Spinal cord (tissue), 10 donors: ENCODE results near the gene PCDH9. TPM values are rescaled to one million over a fixed set of nuclear protein-coding genes. Genes with fewer than 3 reads are reported as not detected.

Source experiments
- DNase-seq, 6 donors: peaks; one replicate each; pipeline versions ENCODE4 v3.0.0 to v3.0.0-alpha.2; 2013 to 2015; ENCODE audit warnings: low spot score in 6 of 6, low read depth in 4 of 6
- H3K27ac ChIP-seq: one replicate; pipeline ENCODE4 v1.5.1; 2013; ENCODE audit warnings: low read depth, low read length, control low read depth
- H3K27me3 ChIP-seq: one replicate; pipeline ENCODE4 v1.6.1; 2013; ENCODE audit warnings: low read length; ENCODE audit not compliant: control insufficient read depth, insufficient read depth
- H3K36me3 ChIP-seq: one replicate; pipeline ENCODE4 v1.6.1; 2013; ENCODE audit warnings: low read length; ENCODE audit not compliant: control insufficient read depth, insufficient read depth
- H3K4me1 ChIP-seq: one replicate; pipeline ENCODE4 v1.6.1; 2013; ENCODE audit warnings: low read length; ENCODE audit not compliant: control insufficient read depth, insufficient read depth
- H3K4me3 ChIP-seq: one replicate; pipeline ENCODE4 v1.5.1; 2013; ENCODE audit warnings: low read depth, low read length, control low read depth
- H3K9me3 ChIP-seq: one replicate; pipeline ENCODE4 v1.6.1; 2013; ENCODE audit warnings: low read length; ENCODE audit not compliant: control insufficient read depth, insufficient read depth
- WGBS: methylation state at CpG from one replicate; pipeline ENCODE4 v1.1.5; 2013; ENCODE audit warnings: missing lambda C conversion rate; ENCODE audit not compliant: insufficient coverage; 5-methylcytosine and 5-hydroxymethylcytosine counted together
- polyA plus RNA-seq, 2 donors: library from polyadenylated mRNA; unstranded; fragments of 120-200 nt; gene quantifications; one replicate each; pipeline ENCODE4 v1.2.1, GENCODE V29; 2013; ENCODE audit not compliant: insufficient read length in 2 of 2
- total RNA-seq, 2 donors: library from RNA; depleted of rRNA in 1 of 2; stranded (reverse); fragments of 120-200 nt in 1 of 2; fragments of >200 nt in 1 of 2; gene quantifications; one replicate each; pipeline versions ENCODE4 v1.2.3 to v1.2.4, GENCODE V29; 2013 to 2014
- donor health status: healthy.

The PCDH9 gene
- total and polyA plus RNA-seq, 4 donors = 37.6 to 180 (median 60.7) TPM

DNA sequence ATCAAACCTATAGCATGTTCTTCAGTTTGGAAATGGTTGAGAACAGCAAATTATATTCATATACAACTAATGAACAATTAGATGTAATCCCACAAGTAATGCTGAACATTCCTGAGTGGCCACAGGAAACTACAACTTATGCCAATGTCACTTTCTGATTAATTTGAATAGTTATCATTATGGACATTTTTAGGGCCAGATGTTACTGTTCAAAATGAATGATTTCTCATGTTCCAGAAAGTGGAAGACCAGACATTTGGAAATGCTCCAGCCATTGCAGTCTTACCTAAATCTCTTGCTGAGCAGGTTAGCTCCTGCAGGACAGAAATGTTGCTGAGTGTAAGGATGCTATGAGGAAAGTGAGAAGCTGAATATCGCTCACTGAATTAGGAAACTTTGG is 819.8 kb downstream of the PCDH9 start:
- H3K9me3 ChIP-seq = no peaks in the 10 kb centered on the region

DNA sequence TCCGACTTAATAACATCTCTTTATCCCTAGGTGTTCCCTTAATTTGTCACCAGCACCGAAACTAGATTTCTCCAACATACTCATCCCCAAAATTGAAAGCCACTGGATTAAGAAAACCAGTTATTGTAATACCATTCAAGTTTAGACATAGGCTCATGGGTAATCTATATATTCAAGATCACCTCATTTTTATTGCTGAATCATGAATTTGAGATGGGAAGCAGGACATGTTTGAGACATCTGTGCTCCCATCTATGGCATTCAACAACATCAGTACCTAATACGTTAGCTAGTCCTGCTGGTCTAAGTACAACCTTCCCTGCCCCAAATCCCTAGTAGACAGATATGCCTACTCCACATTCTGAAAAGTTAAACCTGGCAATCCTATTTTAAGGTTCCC is 820.6 kb downstream of the PCDH9 start:
- 100% methylated on average over 2 of the region's 3 CpGs for WGBS
- Histone ChIP-seq H3K36me3 (no peaks in the 10 kb centered on the region), H3K4me1 (no peaks in the 10 kb centered on the region), H3K4me3 (no peak overlapping the region), H3K9me3 (no peaks in the 10 kb centered on the region), H3K27ac (no peak overlapping the region), H3K27me3 (no peaks in the 10 kb centered on the region)
- DNase-seq = no peak

More for the DNA sequence above, 819.8 kb downstream of the PCDH9 start:
- Histone ChIP-seq H3K27ac (no peak overlapping the region), H3K4me1 (no peaks in the 10 kb centered on the region), H3K36me3 (no peaks in the 10 kb centered on the region), H3K4me3 (no peak overlapping the region), H3K27me3 (no peaks in the 10 kb centered on the region)
- DNase-seq = no peak
- WGBS = no CpG with 5 or more reads among the region's 1 CpG

DNA sequence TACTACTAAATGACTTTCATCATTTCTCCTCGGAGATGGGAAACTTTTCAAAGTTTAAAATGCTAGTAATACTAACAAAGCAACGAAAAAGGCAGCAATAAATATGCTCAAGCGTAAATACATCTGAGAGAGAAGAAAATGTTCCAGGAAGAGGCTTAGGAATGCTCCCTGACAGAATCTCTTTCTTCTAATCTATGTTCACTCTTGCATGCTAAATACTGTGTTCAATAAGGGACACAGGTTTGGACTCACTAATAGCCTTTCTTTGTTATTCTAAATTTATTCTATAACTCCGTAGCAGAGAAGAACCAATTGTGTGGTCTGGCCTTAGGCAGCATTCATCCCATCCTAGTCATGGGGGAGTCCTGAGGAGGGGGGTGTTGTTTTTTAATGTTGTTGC is 823.0 kb downstream of the PCDH9 start:
- Histone ChIP-seq H3K27me3 (no peaks in the 10 kb centered on the region), H3K36me3 (no peaks in the 10 kb centered on the region), H3K4me1 (no peaks in the 10 kb centered on the region), H3K9me3 (no peaks in the 10 kb centered on the region), H3K27ac (peak overlapping the region; percentile 30), H3K4me3 (no peak overlapping the region)
- WGBS = no CpG with 5 or more reads among the region's 4 CpGs
- DNase-seq = peak in 3 of 6 donors; percentile 25 to 73 (median 47)

DNA sequence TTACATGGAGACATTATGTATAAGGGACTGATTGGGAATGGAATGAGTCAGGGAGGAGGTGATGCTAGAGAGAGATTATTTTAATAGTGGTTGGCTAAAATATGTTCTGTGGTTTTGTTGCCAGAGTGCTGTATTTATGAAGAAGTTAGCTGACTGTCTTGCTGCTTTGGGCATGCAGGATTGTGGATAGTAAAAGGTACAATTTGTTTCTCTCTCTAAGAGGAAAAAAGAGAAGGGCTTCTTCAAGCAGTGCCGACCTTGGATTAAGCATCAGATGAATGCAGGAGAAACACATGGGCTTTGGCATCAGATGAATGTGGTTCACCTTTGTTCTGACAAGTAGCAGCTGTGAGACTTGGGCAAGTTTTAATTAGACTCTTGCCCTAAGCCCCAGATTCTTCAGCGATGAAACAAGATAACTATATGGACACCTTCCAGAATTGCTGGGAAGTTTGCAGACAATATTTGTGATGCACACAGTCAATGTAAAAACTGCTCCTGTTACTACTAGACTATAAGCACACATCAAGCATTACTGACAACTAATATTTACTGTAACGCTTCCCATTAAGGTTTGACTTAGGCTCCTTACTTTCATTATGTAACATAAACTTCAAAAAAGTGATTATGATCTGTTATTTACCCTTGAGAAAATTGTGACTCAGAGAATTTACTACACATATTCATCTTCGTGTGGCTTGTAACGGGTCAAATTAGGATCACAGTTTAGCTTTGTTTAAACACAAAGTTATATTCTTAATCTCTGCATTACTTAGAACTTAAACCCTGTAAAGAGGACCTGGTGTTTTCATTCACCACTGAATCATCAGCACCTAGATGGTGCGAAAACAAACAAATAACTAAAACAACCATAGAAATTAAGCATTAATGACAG is 824.0 kb downstream of the PCDH9 start:
- H3K4me1 ChIP-seq = no peaks in the 10 kb centered on the region
- no peak overlapping the region for H3K27ac ChIP-seq
- H3K4me3 ChIP-seq = no peak overlapping the region
- H3K36me3 ChIP-seq = no peaks in the 10 kb centered on the region
- peak in 2 of 6 donors; percentile 45 to 49 for DNase-seq
- H3K9me3 ChIP-seq = no peaks in the 10 kb centered on the region
- no peaks in the 10 kb centered on the region for H3K27me3 ChIP-seq
- 29% methylated on average over 1 of the region's 6 CpGs for WGBS

DNA sequence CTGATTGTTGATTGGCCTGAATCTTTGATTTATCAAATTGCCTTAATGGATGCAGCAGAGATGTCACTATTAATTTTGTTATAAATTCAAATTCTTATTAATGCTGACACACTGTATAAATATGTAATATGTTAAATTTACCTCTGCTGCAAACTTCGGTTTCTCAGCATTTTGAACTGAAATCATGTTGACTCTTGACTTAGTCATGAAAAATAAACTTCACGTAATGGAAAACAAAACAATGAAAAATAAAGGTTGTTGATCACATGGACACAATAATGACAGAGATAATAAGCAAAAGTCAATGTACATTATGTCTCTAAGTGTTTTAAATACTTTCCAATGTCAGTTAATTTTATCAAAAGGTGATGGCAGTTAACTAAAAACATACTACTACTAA is 827.6 kb downstream of the PCDH9 start:
- H3K4me1 ChIP-seq = no peaks in the 10 kb centered on the region
- H3K4me3 ChIP-seq = no peak overlapping the region
- no CpG with 5 or more reads among the region's 2 CpGs for WGBS
- H3K36me3 ChIP-seq = no peaks in the 10 kb centered on the region
- H3K27me3 ChIP-seq = no peaks in the 10 kb centered on the region
- DNase-seq = no peak
- no peak overlapping the region for H3K27ac ChIP-seq
- no peaks in the 10 kb centered on the region for H3K9me3 ChIP-seq

DNA sequence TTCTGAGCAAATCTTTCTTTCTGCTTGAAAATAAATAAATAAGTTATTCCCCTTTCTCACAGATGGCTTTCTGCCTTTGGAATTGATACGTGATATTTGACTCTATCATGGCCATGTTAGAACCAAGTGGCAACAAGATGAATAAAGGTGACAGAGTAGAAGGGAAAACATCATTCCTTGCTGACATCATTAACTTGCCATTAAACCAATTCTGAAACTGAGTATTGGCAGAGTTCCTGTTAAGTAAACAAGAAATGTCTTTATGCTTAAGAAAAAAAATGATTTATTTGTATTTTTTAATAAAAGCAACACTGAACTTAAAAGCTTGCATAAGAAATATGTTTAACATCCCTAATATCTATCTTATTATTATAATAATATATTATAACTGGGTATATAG is 828.1 kb downstream of the PCDH9 start:
- Histone ChIP-seq H3K9me3 (no peaks in the 10 kb centered on the region), H3K4me1 (no peaks in the 10 kb centered on the region), H3K27ac (no peak overlapping the region), H3K4me3 (no peak overlapping the region), H3K27me3 (no peaks in the 10 kb centered on the region), H3K36me3 (no peaks in the 10 kb centered on the region)
- DNase-seq = no peak
- WGBS = no CpG with 5 or more reads among the region's 1 CpG

DNA sequence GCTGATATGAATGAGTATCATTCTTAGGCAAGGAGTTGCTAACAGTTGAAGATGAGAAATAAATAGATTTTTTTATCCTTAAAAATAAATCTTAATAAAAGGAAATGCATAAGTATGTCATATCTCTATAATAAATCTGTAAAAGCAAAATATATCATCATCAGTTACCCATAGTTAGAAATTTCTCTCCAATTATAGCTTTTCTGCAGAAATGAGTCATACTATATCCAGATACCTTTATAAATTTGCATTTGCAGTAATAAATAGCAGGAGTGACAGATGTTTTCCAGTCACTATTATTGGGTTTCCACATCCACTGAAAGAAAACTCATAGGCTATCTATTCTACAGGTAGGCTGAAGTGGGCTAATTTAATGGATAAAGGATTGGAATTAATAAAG is 829.8 kb downstream of the PCDH9 start:
- Histone ChIP-seq H3K27me3 (no peaks in the 10 kb centered on the region), H3K4me3 (no peak overlapping the region), H3K27ac (no peak overlapping the region), H3K4me1 (no peaks in the 10 kb centered on the region), H3K36me3 (no peaks in the 10 kb centered on the region), H3K9me3 (no peaks in the 10 kb centered on the region)
- DNase-seq = no peak

DNA sequence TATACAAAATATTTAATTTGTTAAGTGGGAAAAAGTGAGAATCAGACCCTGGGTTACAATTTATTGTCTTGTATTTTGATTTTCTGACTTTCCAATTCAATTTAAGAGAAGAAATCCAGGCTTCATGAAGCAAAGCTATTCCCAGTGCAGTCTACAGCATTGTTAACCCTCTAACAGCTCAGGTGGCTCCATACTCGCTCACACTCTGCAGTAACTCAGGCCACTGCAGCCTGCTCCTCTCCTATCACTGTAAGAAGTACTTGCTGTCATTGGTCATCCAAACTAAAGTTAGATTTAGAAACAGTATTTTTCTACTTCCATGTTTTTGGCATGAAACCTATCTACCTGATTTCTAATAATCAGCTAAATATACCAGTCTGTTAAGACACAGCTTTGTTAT is 830.3 kb downstream of the PCDH9 start:
- no peaks in the 10 kb centered on the region for H3K9me3 ChIP-seq
- WGBS = no CpG with 5 or more reads among the region's 1 CpG
- H3K27me3 ChIP-seq = no peaks in the 10 kb centered on the region
- no peak overlapping the region for H3K27ac ChIP-seq
- H3K4me1 ChIP-seq = no peaks in the 10 kb centered on the region
- H3K4me3 ChIP-seq = no peak overlapping the region
- no peaks in the 10 kb centered on the region for H3K36me3 ChIP-seq
- no peak for DNase-seq

DNA sequence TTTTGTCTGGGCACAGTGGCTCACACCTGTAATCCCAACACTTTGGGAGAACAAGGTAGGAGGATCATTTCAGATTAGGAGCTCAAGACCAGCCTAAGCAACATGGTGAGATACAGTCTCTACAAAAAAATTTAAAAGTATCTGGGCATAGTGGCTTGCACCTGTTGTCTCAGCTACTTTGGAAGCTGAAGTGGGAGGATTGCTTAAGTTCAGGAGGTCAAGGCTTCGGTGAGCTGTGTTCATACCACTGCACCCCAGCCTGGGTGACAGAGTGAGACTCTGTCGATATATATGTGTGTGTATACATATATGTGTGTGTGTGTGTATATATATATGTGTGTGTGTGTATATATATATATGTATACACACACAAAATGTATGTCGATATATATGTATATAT is 833.0 kb downstream of the PCDH9 start:
- Histone ChIP-seq H3K36me3 (no peaks in the 10 kb centered on the region), H3K27ac (no peak overlapping the region), H3K4me1 (no peaks in the 10 kb centered on the region), H3K4me3 (no peak overlapping the region), H3K9me3 (no peaks in the 10 kb centered on the region), H3K27me3 (no peaks in the 10 kb centered on the region)
- DNase-seq = no peak
- WGBS = no CpG with 5 or more reads among the region's 3 CpGs

DNA sequence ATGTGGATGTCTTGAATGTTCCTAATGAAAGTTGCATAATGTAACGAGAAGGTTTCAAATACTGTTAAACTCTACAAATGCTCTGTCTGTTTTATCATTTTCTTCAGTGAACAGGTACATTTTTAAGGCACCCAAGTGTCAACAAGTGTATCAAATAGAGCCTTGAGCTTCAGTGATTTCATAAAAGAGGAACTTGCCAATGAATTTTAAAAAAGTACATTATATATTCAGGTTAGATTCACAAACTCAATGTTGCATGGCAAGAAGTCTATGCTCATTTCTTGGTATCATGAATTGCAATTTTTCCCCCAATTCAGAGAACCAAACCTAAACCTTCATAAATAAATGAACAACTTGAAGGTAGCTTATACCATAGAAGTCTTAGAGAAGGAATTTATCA is 838.8 kb downstream of the PCDH9 start:
- DNase-seq = no peak
- no peaks in the 10 kb centered on the region for H3K36me3 ChIP-seq
- no peaks in the 10 kb centered on the region for H3K4me1 ChIP-seq
- H3K9me3 ChIP-seq = no peaks in the 10 kb centered on the region
- no peaks in the 10 kb centered on the region for H3K27me3 ChIP-seq
- WGBS = no CpG with 5 or more reads among the region's 1 CpG
- H3K4me3 ChIP-seq = no peak overlapping the region
- H3K27ac ChIP-seq = no peak overlapping the region
